Trophoblast cell (in vitro differentiated cells and primary cell): ENCODE results near the gene PCGF2.

Experiments used
- DNase-seq, 2 donors: peaks; one replicate each; pipeline ENCODE4 v3.0.0-alpha.2; 2016
- H2AFZ ChIP-seq: 2 replicates; pipeline ENCODE4 v1.6.1; 2013; ENCODE audit warnings: low read length, moderate library complexity, mild to moderate bottlenecking; ENCODE audit not compliant: insufficient read depth, poor library complexity
- H2AK5ac ChIP-seq: 2 replicates; pipeline ENCODE4 v1.6.1; 2013; ENCODE audit warnings: mild to moderate bottlenecking, low read length
- H2BK120ac ChIP-seq: 2 replicates; pipeline ENCODE4 v1.6.1; 2013; ENCODE audit warnings: low read length, mild to moderate bottlenecking, moderate library complexity; ENCODE audit not compliant: insufficient read depth, poor library complexity
- H2BK12ac ChIP-seq: 2 replicates; pipeline ENCODE4 v1.6.1; 2013; ENCODE audit warnings: mild to moderate bottlenecking, low read length, moderate library complexity
- H2BK5ac ChIP-seq: 2 replicates; pipeline ENCODE4 v1.6.1; 2013; ENCODE audit warnings: low read length, low read depth, moderate library complexity, mild to moderate bottlenecking; ENCODE audit not compliant: poor library complexity
- H3K14ac ChIP-seq: 2 replicates; pipeline ENCODE4 v1.6.1; 2013; ENCODE audit warnings: mild to moderate bottlenecking, low read length
- H3K18ac ChIP-seq: 2 replicates; pipeline ENCODE4 v1.6.1; 2013; ENCODE audit warnings: mild to moderate bottlenecking, low read length
- H3K23ac ChIP-seq: 2 replicates; pipeline ENCODE4 v1.6.1; 2013; ENCODE audit warnings: low read length
- H3K27ac ChIP-seq: 2 replicates; pipeline ENCODE4 v1.5.1; 2013; ENCODE audit warnings: low read depth, mild to moderate bottlenecking, inconsistent platforms, low read length, moderate library complexity
- H3K27me3 ChIP-seq: 2 replicates; pipeline ENCODE4 v1.6.1; 2013; ENCODE audit warnings: inconsistent platforms, mild to moderate bottlenecking, low read length, moderate library complexity; ENCODE audit not compliant: insufficient read depth
- H3K36me3 ChIP-seq, 2 experiments: 1 replicate in 1 of 2; 2 replicates in 1 of 2; pipeline ENCODE4 v1.6.1; 2013; ENCODE audit warnings: low read length in 2 of 2, mild to moderate bottlenecking in 2 of 2, moderate library complexity in 1 of 2; ENCODE audit not compliant: insufficient read depth in 2 of 2, control insufficient read depth in 1 of 2
- H3K4ac ChIP-seq: 2 replicates; pipeline ENCODE4 v1.6.1; 2013; ENCODE audit warnings: low read depth, mild to moderate bottlenecking, low read length, moderate library complexity
- H3K4me1 ChIP-seq, 2 experiments: 1 replicate in 1 of 2; 2 replicates in 1 of 2; pipeline ENCODE4 v1.6.1; 2013; ENCODE audit warnings: low read length in 2 of 2, mild to moderate bottlenecking in 2 of 2, moderate library complexity in 1 of 2; ENCODE audit not compliant: insufficient read depth in 2 of 2, control insufficient read depth in 1 of 2
- H3K4me2 ChIP-seq: 2 replicates; pipeline ENCODE4 v1.6.1; 2013; ENCODE audit warnings: inconsistent platforms, mild to moderate bottlenecking, low read length, moderate library complexity
- H3K4me3 ChIP-seq: 2 replicates; pipeline ENCODE4 v1.5.1; 2013; ENCODE audit warnings: mild to moderate bottlenecking, low read depth, low read length, inconsistent platforms
- H3K79me1 ChIP-seq: one replicate; pipeline ENCODE4 v1.6.1; 2013; ENCODE audit warnings: low read length
- H3K79me2 ChIP-seq: 2 replicates; pipeline ENCODE4 v1.6.1; 2013; ENCODE audit warnings: low read length, mild to moderate bottlenecking; ENCODE audit not compliant: control insufficient read depth, insufficient read depth, poor library complexity
- H3K9ac ChIP-seq: 2 replicates; pipeline ENCODE4 v1.6.1; 2013; ENCODE audit warnings: mild to moderate bottlenecking, low read length
- H3K9me3 ChIP-seq: 2 replicates; pipeline ENCODE4 v1.6.1; 2013; ENCODE audit warnings: low read depth, mild to moderate bottlenecking, control low read depth, inconsistent platforms, low read length; ENCODE audit not compliant: insufficient read depth
- H4K12ac ChIP-seq: 2 replicates; pipeline ENCODE4 v1.6.1; 2013; ENCODE audit warnings: low read depth, mild to moderate bottlenecking, low read length, moderate library complexity
- H4K8ac ChIP-seq: 2 replicates; pipeline ENCODE4 v1.6.1; 2013; ENCODE audit warnings: low read depth, mild to moderate bottlenecking, low read length, moderate library complexity
- H4K91ac ChIP-seq: one replicate; pipeline ENCODE4 v1.6.1; 2013; ENCODE audit warnings: low read depth, mild to moderate bottlenecking, low read length, moderate library complexity
- WGBS: extraction: QIAGEN DNeasy Blood & Tissue Kit; methylation state at CpG from one replicate; pipeline ENCODE4 v1.1.7; 2013; ENCODE audit warnings: missing lambda C conversion rate; ENCODE audit not compliant: insufficient read length, insufficient coverage; ENCODE audit errors: extremely low coverage; 5-methylcytosine and 5-hydroxymethylcytosine counted together

The PCGF2 gene

GRCh38 chr17:38710604-38710962 lies 37.6 kb downstream of the PCGF2 start:
- Histone ChIP-seq H3K4ac (no peak overlapping the region), H4K91ac (no peak overlapping the region), H3K79me2 (no peaks in the 10 kb centered on the region), H2AK5ac (no peak overlapping the region), H3K4me3 (no peak overlapping the region), H2BK12ac (no peak overlapping the region), H2BK120ac (no peak overlapping the region), H3K14ac (no peak overlapping the region), H3K27ac (no peak overlapping the region), H2BK5ac (no peak overlapping the region), H3K36me3 (peaks cover 41 to 50% of the 10 kb centered on the region in 2 experiments), H3K9ac (no peak overlapping the region), H3K27me3 (no peaks in the 10 kb centered on the region), H3K9me3 (peaks cover 2% of the 10 kb centered on the region), H3K18ac (no peak overlapping the region), H3K79me1 (peaks cover 4% of the 10 kb centered on the region), H4K12ac (no peak overlapping the region), H3K4me1 (peaks cover 5 to 9% of the 10 kb centered on the region in 2 experiments), H3K23ac (no peak overlapping the region), H2AFZ (no peak overlapping the region), H3K4me2 (no peak overlapping the region), H4K8ac (no peak overlapping the region)
- DNase-seq: no peak
- WGBS: no CpG with 5 or more reads among the region's 3 CpGs

DNA sequence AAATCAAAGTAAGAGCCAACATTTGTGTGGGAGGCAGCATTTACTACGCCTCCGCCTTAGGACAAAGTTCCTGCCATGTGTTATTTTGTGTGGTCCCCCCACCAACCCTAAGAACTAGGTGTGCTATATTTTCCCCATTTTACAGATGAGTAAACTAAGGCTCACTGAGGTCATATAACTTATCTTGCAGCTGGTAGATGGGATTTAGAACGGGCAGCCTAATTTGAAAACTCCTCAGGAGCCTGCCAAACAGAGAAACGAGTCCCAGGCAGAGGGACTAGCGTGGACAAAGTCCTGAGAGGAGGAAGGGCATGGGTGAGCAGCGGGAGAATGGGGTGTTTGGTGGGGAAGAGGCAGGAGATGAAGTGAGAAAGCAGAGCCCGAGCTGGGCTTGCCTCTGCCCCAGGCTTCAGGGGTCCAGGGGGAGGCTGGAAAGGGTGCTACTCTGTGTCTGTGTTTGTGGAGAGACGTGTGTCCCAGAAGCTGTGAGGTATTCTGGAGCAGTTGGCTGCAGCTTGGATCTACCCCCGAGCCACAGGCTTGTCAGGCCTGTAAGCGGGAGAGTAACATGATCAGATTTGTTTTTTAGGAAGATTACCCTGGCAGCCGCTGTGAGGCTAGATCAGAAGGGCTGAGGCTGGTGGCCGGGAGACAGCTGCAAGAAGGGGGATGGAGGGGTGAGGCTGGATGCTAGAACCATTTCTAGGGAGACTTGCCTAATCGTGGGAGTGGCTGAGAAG lies 38.1 kb downstream of the PCGF2 start:
- H3K9me3 ChIP-seq: peaks cover 2% of the 10 kb centered on the region
- no peak overlapping the region for H3K9ac ChIP-seq
- no peak overlapping the region for H4K12ac ChIP-seq
- H3K4me2 ChIP-seq: no peak overlapping the region
- no peak overlapping the region for H3K4ac ChIP-seq
- no peak overlapping the region for H4K91ac ChIP-seq
- no peak overlapping the region for H3K18ac ChIP-seq
- H3K36me3 ChIP-seq: peaks cover 37 to 45% of the 10 kb centered on the region in 2 experiments
- H2BK5ac ChIP-seq: no peak overlapping the region
- H3K79me1 ChIP-seq: peaks cover 4% of the 10 kb centered on the region
- no peaks in the 10 kb centered on the region for H3K79me2 ChIP-seq
- no CpG with 5 or more reads among the region's 13 CpGs for WGBS
- peaks cover 5 to 9% of the 10 kb centered on the region in 2 experiments for H3K4me1 ChIP-seq
- H2BK120ac ChIP-seq: no peak overlapping the region
- H4K8ac ChIP-seq: no peak overlapping the region
- H3K27ac ChIP-seq: no peak overlapping the region
- no peaks in the 10 kb centered on the region for H3K27me3 ChIP-seq
- no peak overlapping the region for H2AFZ ChIP-seq
- no peak overlapping the region for H2BK12ac ChIP-seq
- H3K14ac ChIP-seq: no peak overlapping the region
- H3K4me3 ChIP-seq: no peak overlapping the region
- H3K23ac ChIP-seq: no peak overlapping the region
- DNase-seq: no peak
- H2AK5ac ChIP-seq: no peak overlapping the region

- Histone ChIP-seq H3K18ac (no peak overlapping the region), H3K4me2 (no peak overlapping the region), H3K4me3 (no peak overlapping the region), H2BK120ac (no peak overlapping the region), H3K27me3 (no peaks in the 10 kb centered on the region), H4K12ac (no peak overlapping the region), H3K14ac (no peak overlapping the region), H3K9ac (no peak overlapping the region), H3K36me3 (peaks cover 37 to 45% of the 10 kb centered on the region in 2 experiments), H3K23ac (no peak overlapping the region), H2BK5ac (no peak overlapping the region), H3K9me3 (peaks cover 2% of the 10 kb centered on the region), H2AFZ (no peak overlapping the region), H3K4me1 (peaks cover 7 to 11% of the 10 kb centered on the region in 2 experiments), H2AK5ac (no peak overlapping the region), H3K79me2 (peaks cover 6% of the 10 kb centered on the region), H3K27ac (no peak overlapping the region), H4K8ac (no peak overlapping the region), H2BK12ac (no peak overlapping the region), H3K79me1 (peaks cover 11% of the 10 kb centered on the region), H4K91ac (no peak overlapping the region), H3K4ac (no peak overlapping the region)
- no peak for DNase-seq
- no CpG with 5 or more reads among the region's 18 CpGs for WGBS
These were observed 38.9 kb downstream of the PCGF2 start for GRCh38 chr17:38709104-38709820.

DNA sequence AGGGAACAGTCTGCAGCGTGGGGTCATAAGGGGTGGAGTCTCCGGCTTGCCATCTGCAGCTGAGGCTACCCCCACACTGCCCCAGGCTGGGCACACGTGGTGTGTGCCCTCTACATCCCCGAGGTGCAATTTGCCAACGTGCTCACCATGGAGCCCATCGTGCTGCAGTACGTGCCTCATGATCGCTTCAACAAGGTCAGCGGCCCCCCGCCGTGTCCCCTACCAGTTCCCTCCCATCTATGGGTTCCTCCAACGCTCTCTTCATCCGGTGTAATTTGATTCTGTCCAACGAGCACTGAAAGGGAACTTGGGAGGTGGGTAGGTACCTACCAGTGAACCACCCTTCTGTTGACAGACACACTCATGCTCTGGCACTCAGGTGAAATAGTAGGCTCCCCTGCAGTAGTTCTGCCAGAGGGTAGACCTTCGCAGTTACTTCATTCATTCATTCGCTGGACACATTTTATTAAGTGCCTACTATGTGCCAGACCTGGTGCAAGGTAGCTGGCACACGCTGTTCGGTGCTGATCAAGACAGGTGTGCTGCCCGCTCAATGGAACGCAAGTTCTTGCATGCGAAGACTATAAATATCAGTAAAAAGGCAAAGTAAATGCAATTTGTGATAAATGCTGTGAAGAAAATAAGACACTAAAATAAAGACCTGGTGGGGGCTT lies 40.3 kb downstream of the PCGF2 start:
- no peak for DNase-seq
- Histone ChIP-seq H2BK12ac (no peak overlapping the region), H2BK120ac (no peak overlapping the region), H2AK5ac (no peak overlapping the region), H4K8ac (no peak overlapping the region), H3K9ac (no peak overlapping the region), H3K4me1 (peaks cover 12 to 21% of the 10 kb centered on the region in 2 experiments), H3K79me1 (peaks cover 16% of the 10 kb centered on the region), H3K79me2 (peaks cover 6% of the 10 kb centered on the region), H2AFZ (no peak overlapping the region), H3K4me2 (no peak overlapping the region), H3K18ac (no peak overlapping the region), H4K12ac (no peak overlapping the region), H3K14ac (no peak overlapping the region), H3K27ac (no peak overlapping the region), H4K91ac (no peak overlapping the region), H2BK5ac (no peak overlapping the region), H3K27me3 (no peaks in the 10 kb centered on the region), H3K4ac (no peak overlapping the region), H3K4me3 (no peak overlapping the region), H3K23ac (no peak overlapping the region), H3K9me3 (peaks cover 2% of the 10 kb centered on the region), H3K36me3 (peaks cover 27 to 33% of the 10 kb centered on the region in 2 experiments)
- WGBS: no CpG with 5 or more reads among the region's 21 CpGs
